ENCODE measurements around the gene DTX3L.

GRCh38 chr3:122558605-122559004 lies 5.5 kb upstream of the DTX3L start:
- TF ChIP-seq POLR2AphosphoS5 (IDR thresholded peaks at IDR 0.05; ENCODE audit: low read depth) (no peak), GABPA (IDR thresholded peaks at IDR 0.05; ENCODE audit: low read depth) (no peak), SPI1 (IDR thresholded peaks at IDR 0.05; ENCODE audit: borderline replicate concordance, low read depth) (no peak)
- TF ChIP-seq, protein P1, sequence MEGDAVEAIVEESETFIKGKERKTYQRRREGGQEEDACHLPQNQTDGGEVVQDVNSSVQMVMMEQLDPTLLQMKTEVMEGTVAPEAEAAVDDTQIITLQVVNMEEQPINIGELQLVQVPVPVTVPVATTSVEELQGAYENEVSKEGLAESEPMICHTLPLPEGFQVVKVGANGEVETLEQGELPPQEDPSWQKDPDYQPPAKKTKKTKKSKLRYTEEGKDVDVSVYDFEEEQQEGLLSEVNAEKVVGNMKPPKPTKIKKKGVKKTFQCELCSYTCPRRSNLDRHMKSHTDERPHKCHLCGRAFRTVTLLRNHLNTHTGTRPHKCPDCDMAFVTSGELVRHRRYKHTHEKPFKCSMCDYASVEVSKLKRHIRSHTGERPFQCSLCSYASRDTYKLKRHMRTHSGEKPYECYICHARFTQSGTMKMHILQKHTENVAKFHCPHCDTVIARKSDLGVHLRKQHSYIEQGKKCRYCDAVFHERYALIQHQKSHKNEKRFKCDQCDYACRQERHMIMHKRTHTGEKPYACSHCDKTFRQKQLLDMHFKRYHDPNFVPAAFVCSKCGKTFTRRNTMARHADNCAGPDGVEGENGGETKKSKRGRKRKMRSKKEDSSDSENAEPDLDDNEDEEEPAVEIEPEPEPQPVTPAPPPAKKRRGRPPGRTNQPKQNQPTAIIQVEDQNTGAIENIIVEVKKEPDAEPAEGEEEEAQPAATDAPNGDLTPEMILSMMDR (IDR thresholded peaks at IDR 0.05; ENCODE audit: insufficient read depth, low read length): no peak
- TF ChIP-seq, protein P2, sequence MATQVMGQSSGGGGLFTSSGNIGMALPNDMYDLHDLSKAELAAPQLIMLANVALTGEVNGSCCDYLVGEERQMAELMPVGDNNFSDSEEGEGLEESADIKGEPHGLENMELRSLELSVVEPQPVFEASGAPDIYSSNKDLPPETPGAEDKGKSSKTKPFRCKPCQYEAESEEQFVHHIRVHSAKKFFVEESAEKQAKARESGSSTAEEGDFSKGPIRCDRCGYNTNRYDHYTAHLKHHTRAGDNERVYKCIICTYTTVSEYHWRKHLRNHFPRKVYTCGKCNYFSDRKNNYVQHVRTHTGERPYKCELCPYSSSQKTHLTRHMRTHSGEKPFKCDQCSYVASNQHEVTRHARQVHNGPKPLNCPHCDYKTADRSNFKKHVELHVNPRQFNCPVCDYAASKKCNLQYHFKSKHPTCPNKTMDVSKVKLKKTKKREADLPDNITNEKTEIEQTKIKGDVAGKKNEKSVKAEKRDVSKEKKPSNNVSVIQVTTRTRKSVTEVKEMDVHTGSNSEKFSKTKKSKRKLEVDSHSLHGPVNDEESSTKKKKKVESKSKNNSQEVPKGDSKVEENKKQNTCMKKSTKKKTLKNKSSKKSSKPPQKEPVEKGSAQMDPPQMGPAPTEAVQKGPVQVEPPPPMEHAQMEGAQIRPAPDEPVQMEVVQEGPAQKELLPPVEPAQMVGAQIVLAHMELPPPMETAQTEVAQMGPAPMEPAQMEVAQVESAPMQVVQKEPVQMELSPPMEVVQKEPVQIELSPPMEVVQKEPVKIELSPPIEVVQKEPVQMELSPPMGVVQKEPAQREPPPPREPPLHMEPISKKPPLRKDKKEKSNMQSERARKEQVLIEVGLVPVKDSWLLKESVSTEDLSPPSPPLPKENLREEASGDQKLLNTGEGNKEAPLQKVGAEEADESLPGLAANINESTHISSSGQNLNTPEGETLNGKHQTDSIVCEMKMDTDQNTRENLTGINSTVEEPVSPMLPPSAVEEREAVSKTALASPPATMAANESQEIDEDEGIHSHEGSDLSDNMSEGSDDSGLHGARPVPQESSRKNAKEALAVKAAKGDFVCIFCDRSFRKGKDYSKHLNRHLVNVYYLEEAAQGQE (IDR thresholded peaks at IDR 0.05; ENCODE audit: insufficient replicate concordance, low read depth): no peak
